GM18505 (cell line): Measurements from ENCODE around the gene ZGPAT.
"Not testable (repeated sequence)": the region's sequence is repeated elsewhere in the genome, so short reads cannot be mapped to it uniquely, and the experiment has no call there.

Experiments
- ATAC-seq: cut with Tn5 transposase; IDR thresholded peaks from one replicate; pipeline ENCODE4 v1.9.1; 2021; ENCODE audit not compliant: unreplicated experiment
- POLR2A ChIP-seq: IDR thresholded peaks from 4 replicates; pipeline ENCODE4 v1.6.1; 2011; ENCODE audit warnings: borderline replicate concordance; ENCODE audit not compliant: insufficient read depth, insufficient read length; ENCODE audit errors: extremely low read depth

Gene ZGPAT

GRCh38 chr20:63709149-63709527 is 1.3 kb downstream of the ZGPAT start:
- no peak for ATAC-seq
- TF ChIP-seq POLR2A, result no peak

- TF ChIP-seq POLR2A, result no peak
- no peak for ATAC-seq
Measured at GRCh38 chr20:63711085-63711645, 3.3 kb downstream of the ZGPAT start.

GRCh38 chr20:63712191-63712590 is 4.4 kb downstream of the ZGPAT start:
- TF ChIP-seq POLR2A, result no peak
- ATAC-seq, result no peak

GRCh38 chr20:63714858-63715257 is 7.0 kb downstream of the ZGPAT start:
- ATAC-seq, result no peak
- TF ChIP-seq POLR2A, result no peak

- no peak for ATAC-seq
Measured at GRCh38 chr20:63718996-63719395, 11.2 kb downstream of the ZGPAT start.

GRCh38 chr20:63722967-63723622 is 15.3 kb downstream of the ZGPAT start:
- ATAC-seq, result not testable (repeated sequence)

More at GRCh38 chr20:63718996-63719395, 11.2 kb downstream of the ZGPAT start:
- TF ChIP-seq POLR2A, result no peak

GRCh38 chr20:63730189-63730733 is 22.4 kb downstream of the ZGPAT start:
- ATAC-seq, result not testable (repeated sequence)

- ATAC-seq, result no peak
- TF ChIP-seq POLR2A, result no peak
Measured at GRCh38 chr20:63731410-63731809, 23.6 kb downstream of the ZGPAT start.

- no peak for TF ChIP-seq POLR2A
Measured at GRCh38 chr20:63732118-63733095, 24.6 kb downstream of the ZGPAT start.

GRCh38 chr20:63733117-63733516 is 25.3 kb downstream of the ZGPAT start:
- no peak for ATAC-seq

More at GRCh38 chr20:63732118-63733095, 24.6 kb downstream of the ZGPAT start:
- no peak for ATAC-seq

GRCh38 chr20:63733579-63734081 is 25.8 kb downstream of the ZGPAT start:
- no peak for ATAC-seq
- TF ChIP-seq POLR2A, result no peak

More at GRCh38 chr20:63733117-63733516, 25.3 kb downstream of the ZGPAT start:
- TF ChIP-seq POLR2A, result no peak

GRCh38 chr20:63734111-63734945 is 26.5 kb downstream of the ZGPAT start:
- TF ChIP-seq POLR2A, result no peak
- no peak for ATAC-seq
